AG09319 (cell line): ENCODE results near the gene SLC30A7.

Experiments
- DNase-seq: peaks from one replicate; pipeline ENCODE4 v3.0.0-alpha.2; 2010; ENCODE audit warnings: low read depth; ENCODE audit errors: extremely low read depth
- CTCF ChIP-seq: IDR thresholded peaks from 2 replicates; pipeline ENCODE4 v1.5.1; 2011; ENCODE audit warnings: low read depth, mild to moderate bottlenecking, inconsistent platforms, low read length, moderate library complexity

SLC30A7 gene

DNA sequence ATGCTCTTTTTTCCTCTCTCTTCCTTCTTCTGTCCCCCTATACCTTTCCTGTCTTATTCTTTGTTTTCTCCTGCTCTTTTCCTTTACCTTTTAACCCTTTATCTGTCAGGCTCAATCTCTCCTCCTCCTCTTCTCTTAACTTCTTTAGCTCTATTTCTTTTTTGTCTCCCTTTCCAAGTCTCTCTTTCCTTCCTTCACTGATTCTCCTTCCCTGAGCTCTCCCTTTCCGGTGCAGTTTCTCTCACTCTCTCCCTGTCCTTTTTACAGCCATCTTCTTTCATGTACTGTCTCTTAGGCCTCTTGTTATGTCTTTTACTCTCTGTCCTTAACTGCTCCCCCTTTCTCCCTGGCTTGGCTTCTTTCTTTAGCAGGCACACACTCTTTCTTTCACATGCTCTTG, 12.0 kb downstream of the SLC30A7 start:
- DNase-seq: no peak
- no peak for TF ChIP-seq CTCF

DNA sequence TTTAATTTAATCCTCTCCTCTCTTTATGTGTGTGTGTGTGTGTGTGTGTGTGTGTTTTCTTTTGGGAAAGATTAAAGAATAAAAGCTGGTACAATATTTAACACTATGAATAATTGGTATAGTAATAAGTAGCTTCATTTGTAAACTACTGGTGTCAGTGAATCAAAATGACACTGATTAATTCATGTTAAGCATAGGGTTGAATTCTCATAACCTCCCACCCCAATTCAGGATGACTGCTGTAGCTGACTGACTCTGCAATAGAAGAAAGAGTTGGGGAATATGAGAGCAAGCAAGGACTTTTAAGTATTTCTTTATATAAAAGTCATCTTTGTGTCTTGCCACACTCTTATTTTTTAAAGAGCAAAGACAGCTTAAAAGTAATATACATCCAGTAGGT, 13.1 kb downstream of the SLC30A7 start:
- TF ChIP-seq CTCF: no peak
- DNase-seq: no peak

DNA sequence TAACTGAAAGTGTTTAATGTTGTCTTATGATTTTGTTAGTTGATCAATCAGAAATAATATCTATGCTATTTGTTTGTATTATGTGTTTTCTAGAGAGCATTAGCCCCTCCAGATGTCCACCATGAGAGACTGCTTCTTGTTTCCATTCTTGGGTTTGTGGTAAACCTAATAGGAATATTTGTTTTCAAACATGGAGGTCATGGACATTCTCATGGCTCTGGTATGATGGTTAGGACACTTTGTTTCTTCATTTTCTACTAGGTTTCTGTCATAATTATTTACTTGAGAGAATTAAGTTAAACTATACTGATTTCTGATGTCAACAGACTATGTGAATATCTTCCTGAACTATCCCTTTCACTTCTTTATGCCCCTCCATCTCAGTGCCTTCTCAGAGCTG, 16.1 kb downstream of the SLC30A7 start:
- no peak for DNase-seq
- no peak for TF ChIP-seq CTCF

- peak; percentile 46 for TF ChIP-seq CTCF
- DNase-seq: peak; percentile 30
Observed at GRCh38 chr1:100921110-100921706, 25.3 kb downstream of the SLC30A7 start.

DNA sequence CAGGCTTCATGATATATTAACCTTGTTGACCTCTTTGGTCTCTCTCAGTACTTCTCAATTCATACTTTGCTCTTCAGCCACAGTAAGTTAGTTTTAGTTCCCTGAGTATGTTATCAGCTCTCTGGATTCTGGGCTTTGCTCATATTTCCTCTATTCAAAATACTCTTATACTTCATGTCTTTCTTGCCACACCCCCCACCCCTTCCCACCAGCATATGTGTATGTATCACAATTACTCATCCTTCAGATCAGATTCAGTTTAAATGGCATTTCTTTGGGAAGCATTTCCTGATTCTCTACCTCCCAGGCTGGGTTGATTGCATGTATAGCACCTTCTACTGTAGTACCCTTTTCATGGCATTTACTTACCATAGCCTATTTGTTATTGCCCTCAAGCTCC, 28.3 kb downstream of the SLC30A7 start:
- no peak for DNase-seq

DNA sequence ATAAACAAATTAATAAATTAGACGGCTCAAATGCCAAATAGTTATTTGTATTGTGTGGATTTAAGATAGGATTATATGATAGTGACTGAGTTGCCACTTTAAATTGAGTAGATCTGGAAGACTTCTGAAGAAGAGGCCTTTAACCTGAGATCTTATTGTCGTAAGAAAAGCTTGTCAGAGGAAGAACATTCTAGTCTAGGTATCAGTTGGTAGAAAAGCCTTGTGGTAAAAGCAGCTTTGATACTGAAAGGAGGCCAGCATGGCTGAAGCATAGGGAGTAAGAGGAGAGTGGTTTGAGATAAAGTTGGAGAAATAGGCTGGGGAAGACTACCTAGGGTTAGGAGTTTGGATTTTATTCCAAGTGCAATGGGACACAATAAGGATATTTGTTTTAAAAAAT, 29.1 kb downstream of the SLC30A7 start:
- DNase-seq: no peak
- no peak for TF ChIP-seq CTCF

More for the DNA sequence above, 28.3 kb downstream of the SLC30A7 start:
- no peak for TF ChIP-seq CTCF

DNA sequence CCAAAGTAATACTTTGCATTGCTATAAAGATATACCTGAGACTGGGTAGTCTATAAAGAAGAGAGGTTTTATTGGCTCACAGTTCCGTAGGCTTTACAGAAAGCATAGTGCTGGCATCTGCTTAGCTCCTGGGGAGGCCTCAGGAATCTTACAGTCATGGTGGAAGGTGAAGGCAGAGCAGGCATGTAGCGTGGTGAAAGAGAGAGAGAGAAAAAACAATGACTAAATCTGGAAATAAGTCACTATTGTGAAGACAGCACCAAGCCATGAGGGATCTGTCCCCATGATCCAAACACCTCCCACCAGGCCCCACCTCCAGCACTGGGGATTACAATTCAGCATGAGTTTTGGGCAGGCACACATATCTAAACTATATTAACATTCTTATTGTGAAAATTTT, 30.4 kb downstream of the SLC30A7 start:
- no peak for DNase-seq
- TF ChIP-seq CTCF: no peak
